GM19240 (cell line): ENCODE results near the gene HBB.

Experiments
- DNase-seq: peaks from one replicate; pipeline ENCODE4 v3.0.0; 2011; ENCODE audit warnings: low spot score; ENCODE audit not compliant: insufficient read length

The HBB gene

GRCh38 chr11:5247472-5248192 lies 20.8 kb upstream of the HBB start:
- no peak for DNase-seq

GRCh38 chr11:5246772-5247471 lies 20.1 kb upstream of the HBB start:
- no peak for DNase-seq

GRCh38 chr11:5245155-5245554 lies 18.3 kb upstream of the HBB start:
- no peak for DNase-seq

- DNase-seq, result no peak
These were observed 16.9 kb upstream of the HBB start for GRCh38 chr11:5243816-5244180.

- no peak for DNase-seq
These were observed 16.3 kb upstream of the HBB start for GRCh38 chr11:5242933-5243815.

GRCh38 chr11:5242208-5242607 lies 15.3 kb upstream of the HBB start:
- no peak for DNase-seq

- no peak for DNase-seq
These were observed 14.6 kb upstream of the HBB start for GRCh38 chr11:5241458-5241857.

GRCh38 chr11:5240458-5240857 lies 13.6 kb upstream of the HBB start:
- no peak for DNase-seq

- no peak for DNase-seq
These were observed 13.2 kb upstream of the HBB start for GRCh38 chr11:5240056-5240455.

GRCh38 chr11:5239046-5239445 lies 12.2 kb upstream of the HBB start:
- no peak for DNase-seq

GRCh38 chr11:5238486-5238885 lies 11.6 kb upstream of the HBB start:
- no peak for DNase-seq

- no peak for DNase-seq
These were observed 10.5 kb upstream of the HBB start for GRCh38 chr11:5237420-5237819.

- DNase-seq, result no peak
These were observed 8.7 kb upstream of the HBB start for GRCh38 chr11:5235364-5236095.

- peak; percentile 14 for DNase-seq
These were observed 7.5 kb upstream of the HBB start, which contains the start of gene HBD for GRCh38 chr11:5234381-5234834. Gene HBD (minus strand): TSS chr11:5234483. CDS start chr11:5234433, 50 bp downstream.

- no peak for DNase-seq
These were observed 6.4 kb upstream of the HBB start for GRCh38 chr11:5233307-5233706.

- DNase-seq, result no peak
These were observed 6.0 kb upstream of the HBB start for GRCh38 chr11:5232821-5233220.

- DNase-seq, result no peak
These were observed 5.3 kb upstream of the HBB start for GRCh38 chr11:5232176-5232575.

GRCh38 chr11:5231111-5231510 lies 4.2 kb upstream of the HBB start:
- DNase-seq, result no peak

GRCh38 chr11:5230266-5230665 lies 3.4 kb upstream of the HBB start:
- no peak for DNase-seq

GRCh38 chr11:5229796-5230195 lies 2.9 kb upstream of the HBB start:
- no peak for DNase-seq

- no peak for DNase-seq
These were observed 2.5 kb upstream of the HBB start for GRCh38 chr11:5229356-5229755.
